H1 (cell line): ENCODE results near the gene SLMAP. TPM values are rescaled to one million over a fixed set of nuclear protein-coding genes. Genes with fewer than 3 reads are reported as not detected.

ENCODE experiments used
- CTCF ChIA-PET: fragments of 300-600 bp; sonication (Branson Sonifier 250); formaldehyde crosslinking; loops from one replicate; lab custom pipeline; 2021; ENCODE audit not compliant: partially characterized antibody; lab: Charles Lee
- POLR2A ChIA-PET: fragments of 300-600 bp; sonication (Branson Sonifier 250); formaldehyde crosslinking; loops from one replicate; lab custom pipeline; 2021; ENCODE audit warnings: inconsistent platforms; ENCODE audit not compliant: partially characterized antibody; lab: Charles Lee
- DNase-seq, 2 experiments: peaks; one replicate each; pipeline versions ENCODE4 v3.0.0 to v3.0.0-alpha.2; 2010 to 2022; ENCODE audit warnings: low spot score in 2 of 2, low read depth in 1 of 2, mixed read lengths in 1 of 2
- FAIRE-seq: peaks from 2 replicates; lab custom pipeline; 2011; peaks lifted over from hg19 to GRCh38; lab: Jason Lieb, UNC
- H2AFZ ChIP-seq: 2 replicates; pipeline ENCODE4 v1.8.1; 2012; ENCODE audit warnings: low read length, inconsistent platforms
- H2AK5ac ChIP-seq: 2 replicates; pipeline ENCODE4 v1.6.1; 2013; ENCODE audit warnings: low read depth, low read length
- H2BK120ac ChIP-seq: replicated peaks from 2 replicates; pipeline ENCODE3; 2013; ENCODE audit warnings: low read depth, low read length, inconsistent platforms
- H2BK12ac ChIP-seq: 2 replicates; pipeline ENCODE4 v1.6.1; 2013; ENCODE audit warnings: low read depth, low read length
- H2BK15ac ChIP-seq: 2 replicates; pipeline ENCODE4 v1.6.1; 2013; ENCODE audit warnings: low read length
- H2BK20ac ChIP-seq: 2 replicates; pipeline ENCODE4 v1.6.1; 2013; ENCODE audit warnings: low read length
- H2BK5ac ChIP-seq: 2 replicates; pipeline ENCODE4 v1.6.1; 2013; ENCODE audit warnings: low read depth, low read length
- H3K14ac ChIP-seq: 2 replicates; pipeline ENCODE4 v1.6.1; 2013; ENCODE audit warnings: inconsistent platforms; ENCODE audit not compliant: insufficient read length
- H3K18ac ChIP-seq: 2 replicates; pipeline ENCODE4 v1.6.1; 2013; ENCODE audit warnings: low read length; ENCODE audit errors: extremely low read depth
- H3K23ac ChIP-seq: 2 replicates; pipeline ENCODE4 v1.6.1; 2013; ENCODE audit warnings: inconsistent platforms; ENCODE audit not compliant: insufficient read length
- H3K23me2 ChIP-seq: 2 replicates; pipeline ENCODE4 v1.6.1; 2013; ENCODE audit warnings: low read depth, low read length
- H3K27ac ChIP-seq: 2 replicates; pipeline ENCODE4 v1.6.1; 2011; ENCODE audit warnings: low read depth, low read length, inconsistent platforms
- H3K27me3 ChIP-seq, 4 experiments: replicated peaks in 1 of 4; 1 replicate in 1 of 4; 2 replicates in 3 of 4; pipeline versions ENCODE4 v1.6.1 to v1.8.1; 2011 to 2013; ENCODE audit warnings: low read length in 3 of 4, mild to moderate bottlenecking in 3 of 4, inconsistent platforms in 2 of 4, mixed read lengths in 2 of 4, moderate library complexity in 1 of 4; ENCODE audit not compliant: control insufficient read depth in 3 of 4, insufficient read depth in 3 of 4; ENCODE audit errors: extremely low read depth in 1 of 4
- H3K36me3 ChIP-seq, 4 experiments: 2 replicates each; pipeline versions ENCODE4 v1.6.1 to v1.8.1; 2011 to 2013; ENCODE audit warnings: mild to moderate bottlenecking in 4 of 4, low read length in 3 of 4, moderate library complexity in 2 of 4, control low read depth in 1 of 4, inconsistent platforms in 1 of 4; ENCODE audit not compliant: insufficient read depth in 4 of 4, control insufficient read depth in 2 of 4
- H3K4ac ChIP-seq: replicated peaks from 2 replicates; pipeline ENCODE3; 2013; ENCODE audit warnings: low read length, low read depth, mixed read lengths, inconsistent platforms; ENCODE audit not compliant: insufficient read length
- H3K4me1 ChIP-seq, 4 experiments: replicated peaks in 1 of 4; 1 replicate in 1 of 4; 2 replicates in 3 of 4; pipeline versions ENCODE4 v1.6.1 to v1.8.1; 2011 to 2013; ENCODE audit warnings: low read length in 3 of 4, inconsistent platforms in 2 of 4, mixed read lengths in 1 of 4; ENCODE audit not compliant: insufficient read depth in 4 of 4, control insufficient read depth in 3 of 4
- H3K4me2 ChIP-seq, 2 experiments: 2 replicates each; pipeline versions ENCODE4 v1.6.1 to v1.8.1; 2011 to 2013; ENCODE audit warnings: low read depth in 2 of 2, low read length in 2 of 2, control low read depth in 1 of 2, inconsistent platforms in 1 of 2, mild to moderate bottlenecking in 1 of 2; ENCODE audit not compliant: insufficient read depth in 1 of 2
- H3K4me3 ChIP-seq, 4 experiments: fragments of 200-600, 300-600 bp in 1 of 4; sonication (generic), shearing (Covaris generic), sonication (Bioruptor Twin) in 1 of 4; 2 replicates each; pipeline versions ENCODE4 v1.5.1 to v1.8.1; 2011 to 2016; ENCODE audit warnings: low read length in 4 of 4, low read depth in 3 of 4, control low read depth in 2 of 4, inconsistent platforms in 2 of 4, mild to moderate bottlenecking in 2 of 4, mixed read lengths in 1 of 4, moderate library complexity in 1 of 4; ENCODE audit not compliant: insufficient read depth in 2 of 4; ENCODE audit errors: extremely low read depth in 1 of 4
- H3K56ac ChIP-seq: replicated peaks from 2 replicates; pipeline ENCODE3; 2013; ENCODE audit warnings: low read depth, mild to moderate bottlenecking, mixed read lengths, low read length, inconsistent platforms; ENCODE audit not compliant: insufficient read length
- H3K79me1 ChIP-seq: 2 replicates; pipeline ENCODE4 v1.6.1; 2013; ENCODE audit warnings: low read depth, low read length, control low read depth
- H3K79me2 ChIP-seq, 2 experiments: 2 replicates each; pipeline versions ENCODE4 v1.6.1 to v1.8.1; 2012 to 2013; ENCODE audit warnings: low read length in 2 of 2, mild to moderate bottlenecking in 2 of 2, inconsistent platforms in 1 of 2; ENCODE audit not compliant: insufficient read depth in 2 of 2, control insufficient read depth in 1 of 2
- H3K9ac ChIP-seq, 4 experiments: replicated peaks in 1 of 4; 1 replicate in 1 of 4; 2 replicates in 3 of 4; pipeline versions ENCODE4 v1.6.1 to v1.8.1; 2011 to 2013; ENCODE audit warnings: low read depth in 3 of 4, low read length in 3 of 4, control low read depth in 2 of 4, mild to moderate bottlenecking in 2 of 4, moderate library complexity in 2 of 4, inconsistent platforms in 1 of 4; ENCODE audit errors: extremely low read depth in 1 of 4
- H3K9me3 ChIP-seq, 2 experiments: 2 replicates each; pipeline versions ENCODE4 v1.6.1 to v1.8.1; 2012 to 2013; ENCODE audit warnings: mild to moderate bottlenecking in 2 of 2, moderate library complexity in 2 of 2, control low read depth in 1 of 2, inconsistent platforms in 1 of 2, low read depth in 1 of 2, low read length in 1 of 2, mixed read lengths in 1 of 2; ENCODE audit not compliant: insufficient read depth in 2 of 2
- H4K20me1 ChIP-seq, 2 experiments: replicated peaks in 1 of 2; 2 replicates each; pipeline versions ENCODE3 to v1.8.1; 2011 to 2013; ENCODE audit warnings: inconsistent platforms in 2 of 2, low read length in 2 of 2, mild to moderate bottlenecking in 1 of 2; ENCODE audit not compliant: insufficient read depth in 2 of 2, control insufficient read depth in 1 of 2
- H4K5ac ChIP-seq: 2 replicates; pipeline ENCODE4 v1.6.1; 2013; ENCODE audit warnings: low read length, low read depth, mixed read lengths, inconsistent platforms; ENCODE audit not compliant: insufficient read length
- H4K8ac ChIP-seq: 2 replicates; pipeline ENCODE4 v1.8.0; 2013; ENCODE audit warnings: mild to moderate bottlenecking, moderate library complexity, low read length, inconsistent platforms; ENCODE audit not compliant: insufficient read depth; ENCODE audit errors: extremely low read depth
- H4K91ac ChIP-seq: replicated peaks from 2 replicates; pipeline ENCODE3; 2013; ENCODE audit warnings: low read length, mixed read lengths, inconsistent platforms; ENCODE audit not compliant: insufficient read length
- EGR1 ChIP-seq: IDR thresholded peaks from 2 replicates; pipeline ENCODE4 v1.6.1; 2011; ENCODE audit warnings: low read depth, low read length, borderline replicate concordance
- GTF2F1 ChIP-seq: IDR thresholded peaks from 2 replicates; pipeline ENCODE4 v1.6.1; 2012; ENCODE audit warnings: low read depth, low read length, improper control_type of control experiment, borderline replicate concordance
- HDAC6 ChIP-seq: IDR thresholded peaks from one replicate; pipeline ENCODE4 v1.7.1; 2012; ENCODE audit warnings: low read depth, mild to moderate bottlenecking, inconsistent platforms, low read length, moderate library complexity
- POLR2A ChIP-seq, 2 experiments: IDR thresholded peaks; 1 replicate in 1 of 2; 2 replicates in 1 of 2; pipeline ENCODE4 v1.6.1; 2011; ENCODE audit warnings: low read depth in 2 of 2, low read length in 2 of 2, mild to moderate bottlenecking in 2 of 2; ENCODE audit errors: control extremely low read depth in 1 of 2
- SIN3A ChIP-seq, 2 experiments: IDR thresholded peaks in 1 of 2; conservative IDR thresholded peaks in 1 of 2; 2 replicates each; pipeline ENCODE4 v1.6.1; 2011 to 2012; ENCODE audit warnings: low read length in 2 of 2, improper control_type of control experiment in 1 of 2, low read depth in 1 of 2, mild to moderate bottlenecking in 1 of 2
- SP4 ChIP-seq: IDR thresholded peaks from 2 replicates; pipeline ENCODE4 v1.6.1; 2012; ENCODE audit warnings: low read length, inconsistent platforms
- TBP ChIP-seq: IDR thresholded peaks from 2 replicates; pipeline ENCODE4 v1.6.1; 2011; ENCODE audit warnings: low read depth, low read length, improper control_type of control experiment
- YY1 ChIP-seq: IDR thresholded peaks from 2 replicates; pipeline ENCODE4 v1.6.1; 2011; ENCODE audit warnings: low read depth, mild to moderate bottlenecking, low read length
- WGBS, 2 experiments: shearing (Covaris generic) in 1 of 2; methylation state at CpG; one replicate each; pipeline versions ENCODE4 v1.1.6 to v1.1.7; 2013 to 2015; ENCODE audit warnings: low lambda C conversion rate in 2 of 2, mixed read lengths in 2 of 2, inconsistent platforms in 1 of 2, low coverage in 1 of 2, missing lambda C conversion rate in 1 of 2; ENCODE audit not compliant: insufficient replicate concordance in 2 of 2, insufficient coverage in 1 of 2, insufficient read length in 1 of 2; ENCODE audit errors: extremely low coverage in 1 of 2, missing lambda C conversion rate in 1 of 2; 5-methylcytosine and 5-hydroxymethylcytosine counted together
- polyA plus RNA-seq, 7 experiments: library from polyadenylated mRNA; depleted of rRNA in 3 of 7; stranded (reverse) in 5 of 7; unstranded in 2 of 7; fragments of >200 nt in 5 of 7; fragments of 200-250 nt in 2 of 7; gene quantifications; 1 replicate in 5 of 7; 2 replicates in 1 of 7; 4 replicates in 1 of 7; pipeline versions ENCODE4 v1.2.1 to v1.2.3, GENCODE V29; 2011 to 2013; ENCODE audit warnings: missing spikeins in 2 of 7, mixed read lengths in 2 of 7
- total RNA-seq: library from RNA; stranded (reverse); fragmentation: NEBNext Ultra II Directional; extraction: Animal tissue kit (Norgen Biotek cat#: 25700); gene quantifications from 2 replicates; pipeline ENCODE4 v1.2.1, GENCODE V29; 2021
- TF ChIP-seq, protein P1 (sequence below): IDR thresholded peaks from 2 replicates; pipeline ENCODE4 v1.6.1; 2011; ENCODE audit warnings: low read length, improper control_type of control experiment

The SLMAP gene
- total and polyA plus RNA-seq, 2 of the 8 experiments (the other 6 are each of a cell fraction or from before 2014, with no cell fraction given): 13.6 to 70.4 TPM

DNA sequence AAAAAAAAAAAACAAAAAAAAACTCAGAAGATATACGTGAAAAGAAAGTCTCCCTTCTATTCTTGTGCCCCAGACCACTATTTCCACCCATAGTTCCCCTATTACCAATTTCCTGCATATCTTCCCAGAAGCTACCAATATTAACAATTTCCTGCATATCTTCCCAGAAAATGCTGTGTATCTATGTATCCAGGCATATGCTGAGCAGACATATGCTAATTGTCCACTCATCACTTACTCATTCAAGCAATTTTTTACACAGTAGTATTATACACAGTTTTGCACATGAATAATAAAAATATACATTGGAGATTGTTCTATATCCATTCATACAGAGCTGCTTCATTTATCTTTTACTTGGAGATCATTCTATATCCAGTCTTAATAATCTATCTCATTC lies 12.6 kb upstream of the SLMAP start:
- Histone ChIP-seq H2BK15ac (no peak overlapping the region), H3K14ac (no peak overlapping the region), H3K56ac (no peak overlapping the region), H3K4ac (no peak overlapping the region), H3K23me2 (no peaks in the 10 kb centered on the region; the same call in 1 of the 2 replicates), H3K36me3 (no peaks in the 10 kb centered on the region), H3K23ac (no peak overlapping the region), H4K8ac (no peak overlapping the region), H3K4me1 (no peaks in the 10 kb centered on the region), H3K79me2 (no peaks in the 10 kb centered on the region), H4K91ac (no peak overlapping the region), H3K9ac (no peak overlapping the region), H2BK12ac (no peak overlapping the region), H3K4me3 (no peak overlapping the region), H3K9me3 (peaks cover 0 to 4% of the 10 kb centered on the region in 2 experiments; a peak in 1 of 4 replicates), H2AFZ (no peak overlapping the region), H3K27me3 (no peaks in the 10 kb centered on the region), H2BK20ac (no peak overlapping the region), H2BK5ac (no peak overlapping the region), H4K5ac (no peak overlapping the region), H3K27ac (no peak overlapping the region), H3K18ac (no peak overlapping the region), H3K4me2 (no peak overlapping the region), H2AK5ac (no peak overlapping the region), H3K79me1 (no peaks in the 10 kb centered on the region), H4K20me1 (no peaks in the 10 kb centered on the region), H2BK120ac (no peak overlapping the region)
- DNase-seq (no peak), FAIRE-seq (no peak)
- 93% methylated on average over 1 of the region's 1 CpG; no CpG with 5 or more reads in 1 of the 2 experiments for WGBS, 2 experiments
- POLR2A ChIA-PET: no interaction called here
- CTCF ChIA-PET: interaction anchor here (1.1 to 1.4 kb wide), 3 partner anchors 11 to 27 kb away, joined by 4 to 5 read pairs (median 4); no protein-coding TSS in a partner anchor
- TF ChIP-seq HDAC6 (no peak), SP4 (no peak), GTF2F1 (no peak), SIN3A (conservative IDR thresholded peaks at IDR 0.05 in 1 of 2, IDR thresholded peaks at IDR 0.05 in 1 of 2; ENCODE audit: low read depth in 1 of 2, low read length in 2 of 2) (no peak), POLR2A (IDR thresholded peaks at IDR 0.05; ENCODE audit: control extremely low read depth in 1 of 2, low read depth in 2 of 2, low read length in 2 of 2) (no peak), EGR1 (no peak), TBP (no peak), YY1 (no peak)
- TF ChIP-seq, protein P1, sequence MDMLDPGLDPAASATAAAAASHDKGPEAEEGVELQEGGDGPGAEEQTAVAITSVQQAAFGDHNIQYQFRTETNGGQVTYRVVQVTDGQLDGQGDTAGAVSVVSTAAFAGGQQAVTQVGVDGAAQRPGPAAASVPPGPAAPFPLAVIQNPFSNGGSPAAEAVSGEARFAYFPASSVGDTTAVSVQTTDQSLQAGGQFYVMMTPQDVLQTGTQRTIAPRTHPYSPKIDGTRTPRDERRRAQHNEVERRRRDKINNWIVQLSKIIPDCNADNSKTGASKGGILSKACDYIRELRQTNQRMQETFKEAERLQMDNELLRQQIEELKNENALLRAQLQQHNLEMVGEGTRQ: no peak
